ENCODE measurements around the gene CKB. TPM values are rescaled to one million over a fixed set of nuclear protein-coding genes. Genes with fewer than 3 reads are reported as not detected.
A peak's percentile ranks its signal among the peaks of the same experiment; 100 is the strongest.

Gene CKB
- total RNA-seq, 1 donor from 2014 or later: 3.0 TPM

DNA sequence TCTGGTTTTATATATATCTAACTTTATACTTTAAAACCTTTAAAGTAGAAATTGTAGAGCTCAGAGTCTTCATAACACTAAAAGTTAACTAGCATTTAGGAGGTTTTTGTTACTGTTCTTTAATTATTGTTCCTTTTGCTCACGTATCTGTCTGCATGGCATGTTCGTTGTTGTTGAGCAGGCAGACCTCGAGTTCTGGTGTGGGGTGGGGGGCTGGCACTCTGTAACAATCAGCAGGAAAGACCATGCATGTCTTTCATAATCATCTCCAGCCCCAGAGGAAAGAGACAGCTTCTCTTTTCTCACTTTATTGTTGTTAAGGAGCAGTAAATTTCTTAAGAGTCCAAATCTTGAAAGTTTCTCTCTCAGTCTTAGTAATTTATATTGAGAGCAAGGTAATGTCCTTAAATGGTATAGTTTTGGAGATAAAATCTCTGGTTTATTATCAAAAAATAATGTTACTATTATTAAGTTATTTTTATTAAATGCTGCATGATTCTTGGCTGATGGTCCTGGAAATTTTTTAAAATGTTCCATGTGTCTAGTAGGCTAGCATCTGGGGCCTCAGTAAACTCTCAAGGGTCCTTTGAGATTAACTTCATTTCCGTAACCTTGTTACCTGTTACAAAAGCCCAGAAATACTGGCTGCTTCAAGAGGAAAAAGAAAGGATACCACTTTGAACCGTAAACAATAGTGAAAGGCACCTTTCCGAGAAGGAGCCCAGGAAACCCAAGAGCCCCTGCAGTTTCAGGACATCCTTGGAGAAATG, 30.3 kb downstream of the CKB start:
- no peak for DNase-seq (ENCODE audit: low read depth in 2 of 2)

DNA sequence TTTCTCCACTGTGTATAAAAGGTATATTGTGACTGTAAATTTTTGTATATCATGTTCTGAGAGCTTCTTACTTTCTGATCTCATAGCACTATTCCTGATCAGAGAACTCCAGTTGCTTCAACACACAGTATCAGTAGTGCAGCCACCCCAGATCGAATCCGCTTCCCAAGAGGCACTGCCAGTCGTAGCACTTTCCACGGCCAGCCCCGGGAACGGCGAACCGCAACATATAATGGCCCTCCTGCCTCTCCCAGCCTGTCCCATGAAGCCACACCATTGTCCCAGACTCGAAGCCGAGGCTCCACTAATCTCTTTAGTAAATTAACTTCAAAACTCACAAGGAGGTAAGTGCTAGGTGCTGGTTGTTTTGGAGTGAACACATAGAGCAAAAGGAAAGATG, 30.9 kb downstream of the CKB start:
- DNase-seq (ENCODE audit: low read depth in 2 of 2): no peak

DNA sequence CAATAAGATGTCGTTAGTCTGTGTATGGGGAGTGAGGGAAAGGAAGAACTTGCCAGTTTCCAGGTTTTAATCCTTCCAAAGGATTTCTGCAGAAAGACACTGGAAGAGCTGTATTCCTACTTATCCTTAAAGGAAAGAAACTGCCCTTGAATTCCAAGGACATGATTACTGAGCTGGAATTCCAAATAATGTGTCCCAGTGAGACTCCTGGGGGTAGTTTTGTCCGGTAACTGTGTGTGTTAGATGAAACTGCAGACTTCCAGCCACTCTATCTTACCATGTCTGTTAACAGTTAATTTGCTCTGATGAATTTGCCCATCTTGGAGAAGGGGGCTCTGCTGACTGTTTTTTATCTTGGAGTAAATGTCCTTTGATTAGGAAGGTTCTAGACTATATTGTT, 33.0 kb downstream of the CKB start:
- DNase-seq (ENCODE audit: low read depth in 2 of 2): no peak

DNA sequence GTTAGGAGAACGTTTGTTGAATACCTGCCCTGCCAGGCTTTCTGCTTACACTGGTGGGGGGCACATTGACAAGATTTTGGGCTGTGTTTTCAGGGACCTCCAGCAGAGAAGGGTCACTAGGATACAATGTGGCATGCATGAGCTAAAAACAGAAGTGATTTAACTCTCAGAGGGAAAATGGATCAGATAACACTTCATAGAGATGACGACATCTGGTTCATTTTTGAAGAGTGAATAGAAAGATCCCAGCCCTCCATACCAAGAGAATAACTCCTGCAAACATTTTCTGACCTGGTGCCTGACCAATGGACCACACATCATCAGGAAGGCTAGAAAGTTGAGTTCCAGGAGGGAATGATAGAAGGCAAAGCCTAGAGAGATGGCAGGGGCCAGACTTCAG, 33.7 kb downstream of the CKB start:
- no peak for DNase-seq (ENCODE audit: low read depth in 2 of 2)

DNA sequence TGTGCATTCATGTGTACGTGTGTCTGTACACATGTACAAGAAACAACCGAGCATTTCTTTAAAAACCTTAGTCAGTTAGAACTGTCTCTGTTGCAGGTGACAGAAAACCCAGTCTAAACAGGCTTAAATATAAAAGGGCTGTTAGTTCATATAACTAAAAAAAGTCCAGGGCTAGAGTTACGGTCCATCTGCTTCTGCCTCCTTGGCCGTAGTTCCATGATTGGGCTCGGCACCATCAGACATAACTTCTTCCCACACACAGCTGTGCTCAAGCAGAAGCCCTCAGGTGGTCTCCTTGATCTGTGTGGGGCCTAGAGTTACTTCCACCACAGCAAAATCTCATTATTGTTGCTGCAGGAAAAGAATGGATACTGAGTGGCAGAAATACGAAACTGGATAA, 34.6 kb downstream of the CKB start:
- DNase-seq (ENCODE audit: low read depth in 2 of 2): no peak

DNA sequence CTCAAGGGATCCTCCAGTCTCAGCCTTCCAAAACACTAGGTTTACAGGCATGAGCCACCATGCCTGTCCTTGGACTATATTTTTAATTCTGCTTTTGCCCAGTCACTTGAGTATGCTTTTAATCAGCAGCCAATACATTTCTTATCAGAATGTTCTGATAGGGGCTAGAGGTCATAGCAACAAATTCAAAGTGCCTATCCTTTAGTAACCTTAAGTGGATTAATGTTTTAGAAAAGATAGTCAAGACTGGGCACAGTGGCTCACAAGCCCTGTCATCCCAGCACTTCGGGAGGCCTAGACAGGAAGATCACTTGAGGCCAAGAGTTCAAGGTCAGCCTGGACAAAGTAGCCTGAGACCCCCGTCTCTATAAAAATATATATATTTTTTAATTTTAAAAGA, 37.1 kb downstream of the CKB start:
- DNase-seq (ENCODE audit: low read depth in 2 of 2): no peak

DNA sequence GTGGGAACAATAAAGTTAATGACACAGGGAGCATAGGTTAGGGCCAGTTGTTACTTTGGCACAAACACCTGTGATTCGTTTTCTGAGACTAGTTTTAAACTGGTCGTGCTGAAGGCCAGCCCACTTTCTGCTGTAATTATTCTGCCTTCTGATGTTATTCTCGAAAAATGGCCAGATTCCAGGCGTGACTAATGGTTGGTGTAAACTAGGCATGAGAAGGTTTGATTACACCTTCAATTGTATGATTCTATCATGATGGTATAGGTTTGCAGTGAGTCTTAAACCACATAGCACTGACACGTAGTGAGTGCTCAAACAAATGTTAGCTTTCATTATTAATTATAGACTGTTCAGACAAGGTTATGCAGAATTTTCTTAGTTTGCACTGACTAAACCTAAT, 39.0 kb downstream of the CKB start:
- DNase-seq (ENCODE audit: low read depth in 2 of 2): peak; percentile 58 to 80

DNA sequence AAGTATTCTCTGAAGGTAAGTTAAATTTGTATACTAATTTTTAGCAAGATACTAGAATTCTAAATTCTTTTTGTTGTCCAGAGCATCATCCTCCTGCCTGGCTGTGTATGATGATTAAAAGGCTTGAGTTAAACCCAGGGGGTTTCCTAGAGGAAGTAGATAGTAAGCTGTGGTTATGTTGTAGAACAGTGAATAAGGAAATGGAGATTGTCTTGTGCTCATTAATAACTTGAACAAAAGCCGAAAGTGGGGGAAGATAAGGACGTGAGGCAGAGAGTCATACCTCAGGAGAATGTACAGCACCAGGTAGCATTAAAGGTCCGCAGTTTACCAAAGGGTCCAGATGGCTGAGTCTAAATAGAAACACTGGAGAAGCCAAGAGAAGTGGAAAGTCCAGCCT, 42.0 kb downstream of the CKB start:
- peak in 1 of 2 donors; percentile 10 for DNase-seq (ENCODE audit: low read depth in 2 of 2)

DNA sequence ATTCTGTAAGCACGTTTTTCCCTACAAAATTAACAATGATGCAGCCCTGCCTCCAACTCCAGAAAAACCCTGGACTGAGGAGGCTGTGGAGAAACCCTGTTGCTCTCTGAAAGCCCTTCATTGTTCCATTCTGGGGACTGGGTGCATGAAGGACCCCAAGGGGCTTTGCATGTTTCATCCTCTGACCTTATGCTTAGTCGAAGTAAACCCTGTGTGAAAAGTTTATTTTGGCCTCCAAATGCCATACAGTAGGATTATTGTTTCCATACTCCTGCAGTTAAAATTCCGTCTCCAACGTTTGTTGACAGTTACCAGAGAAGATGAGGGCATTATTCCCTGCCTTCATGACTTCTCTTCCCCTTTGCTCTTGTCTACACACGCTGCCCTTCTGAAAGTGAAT, 46.0 kb downstream of the CKB start:
- no peak for DNase-seq (ENCODE audit: low read depth in 2 of 2)

DNA sequence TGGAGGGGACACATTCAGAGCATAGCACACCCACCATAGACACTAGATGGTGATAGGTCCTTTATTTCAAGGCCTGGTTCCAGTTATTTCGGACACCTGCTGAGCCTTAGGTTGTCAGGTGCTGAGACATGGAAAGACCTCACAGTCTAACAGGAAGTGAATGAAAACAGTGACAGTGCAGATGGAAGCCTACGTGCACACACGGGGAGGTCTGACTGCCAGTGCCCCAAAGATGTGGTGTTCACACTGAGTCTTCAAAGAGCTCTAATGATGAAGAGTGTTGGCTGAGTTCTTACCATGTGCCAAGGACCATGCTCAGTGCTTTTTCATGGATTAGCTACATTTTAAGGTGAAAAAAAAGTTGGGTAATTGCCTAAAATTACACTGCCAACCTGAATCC, 46.6 kb downstream of the CKB start:
- no peak for DNase-seq (ENCODE audit: low read depth in 2 of 2)

DNA sequence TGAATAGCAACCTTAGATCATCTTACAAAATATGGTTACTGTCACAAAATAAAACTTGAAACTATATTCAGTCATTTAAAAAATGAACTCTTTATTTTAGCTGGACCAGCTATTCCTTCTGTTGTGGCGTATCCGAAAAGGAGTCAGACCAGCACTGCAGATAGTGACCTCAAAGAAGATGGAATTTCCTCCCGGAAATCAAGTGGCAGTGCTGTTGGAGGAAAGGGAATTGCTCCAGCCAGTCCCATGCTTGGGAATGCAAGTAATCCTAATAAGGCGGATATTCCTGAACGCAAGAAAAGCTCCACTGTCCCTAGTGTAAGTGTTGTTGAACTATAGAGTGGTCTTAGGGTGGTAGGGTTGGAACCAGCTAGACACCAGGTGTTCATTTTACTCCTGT, 47.7 kb downstream of the CKB start:
- DNase-seq (ENCODE audit: low read depth in 2 of 2): no peak

DNA sequence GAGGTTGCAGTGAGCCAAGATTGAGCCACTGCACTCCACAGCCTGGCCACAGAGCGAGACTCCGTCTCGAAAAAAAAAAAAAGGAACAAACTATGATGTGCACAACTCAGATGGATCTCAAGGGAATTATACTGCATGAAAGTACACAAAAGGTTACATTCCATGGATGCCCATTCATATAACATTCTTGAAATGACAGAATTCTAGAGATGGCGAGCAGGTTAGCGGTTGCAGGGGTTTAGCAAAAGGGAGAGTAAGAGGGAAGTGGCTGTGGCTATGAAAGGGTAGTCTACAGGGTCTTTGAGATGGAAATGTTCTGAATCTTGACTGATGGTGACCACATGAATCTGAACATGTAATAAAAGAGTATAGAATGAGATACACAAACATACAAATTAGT, 49.7 kb downstream of the CKB start:
- DNase-seq (ENCODE audit: low read depth in 2 of 2): no peak

Other genes with a start within 250 kb of the CKB start
- 78.9 and 79.6 TPM in 2 replicates for gene EIF5, start 188.6 kb downstream of the CKB start, total RNA-seq
- gene MARK3, start 137.4 kb downstream of the CKB start, total RNA-seq: 40.4 and 49.2 TPM in 2 replicates
- 3.7 and 8.2 TPM in 2 replicates for gene TRMT61A, start 6.4 kb upstream of the CKB start, total RNA-seq
- gene BAG5, start 39.8 kb upstream of the CKB start, total RNA-seq: 26.8 and 27.8 TPM in 2 replicates
- gene COA8, start 40.1 kb upstream of the CKB start, total RNA-seq: 14.3 and 24.0 TPM in 2 replicates
- gene KLC1, start 106.4 kb upstream of the CKB start, total RNA-seq: 114 and 162 TPM in 2 replicates
- gene XRCC3, start 192.6 kb upstream of the CKB start, total RNA-seq: 10.0 and 11.0 TPM in 2 replicates
- 58.0 and 101 TPM in 2 replicates for gene ZFYVE21, start 193.0 kb upstream of the CKB start, total RNA-seq

Data from dermis microvascular lymphatic vessel endothelial cell (primary cell).